NCI-H345 (cell line): ENCODE results near the gene FAM174C.

Experiments
- DNase-seq: peaks from one replicate; lab custom pipeline; 2025; lab: John Stamatoyannopoulos, UW

FAM174C gene

GRCh38 chr19:1321539-1321938 is 46.2 kb downstream of the FAM174C start:
- no peak for DNase-seq

GRCh38 chr19:1322198-1322981 is 47.1 kb downstream of the FAM174C start:
- DNase-seq: no peak

- DNase-seq: no peak
Measured at GRCh38 chr19:1324249-1324805, 49.0 kb downstream of the FAM174C start.

- DNase-seq: peak; percentile 57
Measured at GRCh38 chr19:1324806-1325567, 49.7 kb downstream of the FAM174C start.

- no peak for DNase-seq
Measured at GRCh38 chr19:1325568-1326294, 50.4 kb downstream of the FAM174C start.

GRCh38 chr19:1327125-1327524 is 51.8 kb downstream of the FAM174C start:
- DNase-seq: no peak
